ENCODE measurements around the gene INVS. TPM values are rescaled to one million over a fixed set of nuclear protein-coding genes. Genes with fewer than 3 reads are reported as not detected.

Gene INVS
- total and polyA plus RNA-seq, 4 donors = 5.7 to 28.1 (median 10.0) TPM

- H3K4me1 ChIP-seq (ENCODE audit: control insufficient read depth in 4 of 4, insufficient read depth in 4 of 4, low read length in 3 of 4) = peaks cover 0 to 6% (median 3%) of the 10 kb centered on the region in 4 donors
Measured at GRCh38 chr9:100083448-100084127, 15.5 kb upstream of the INVS start.

More at GRCh38 chr9:100083448-100084127, 15.5 kb upstream of the INVS start:
- TF ChIP-seq ATF3 (IDR thresholded peaks at IDR 0.05) (no peak), NR2F2 (IDR thresholded peaks at IDR 0.05) (no peak), REST (IDR thresholded peaks at IDR 0.05) (no peak), CTCF (IDR thresholded peaks at IDR 0.05; ENCODE audit: low read depth, low read length, missing input control) (no peak), ZBTB33 (IDR thresholded peaks at IDR 0.05) (no peak), JUND (IDR thresholded peaks at IDR 0.05) (no peak), RAD21 (IDR thresholded peaks at IDR 0.05) (no peak), MAX (IDR thresholded peaks at IDR 0.05) (no peak), EGR1 (IDR thresholded peaks at IDR 0.05; ENCODE audit: low read depth in 2 of 2) (no peak), GABPA (IDR thresholded peaks at IDR 0.05 in 1 of 2, conservative IDR thresholded peaks at IDR 0.05 in 1 of 2) (no peak)
- no peak overlapping the region for H3K4me3 ChIP-seq (ENCODE audit: low read depth in 1 of 3, low read length in 3 of 3)
- no peak for DNase-seq (ENCODE audit: low spot score)
- 82% methylated on average over 5 of the region's 5 CpGs for WGBS
- H3K27me3 ChIP-seq (ENCODE audit: control insufficient read depth in 4 of 4, insufficient read depth in 4 of 4, low read length in 3 of 4) = no peaks in the 10 kb centered on the region
- no peaks in the 10 kb centered on the region for H3K9me3 ChIP-seq (ENCODE audit: control insufficient read depth in 4 of 4, low read length in 3 of 4)
- H3K27ac ChIP-seq (ENCODE audit: low read depth in 1 of 2, low read length in 2 of 2) = no peak overlapping the region
- no peak overlapping the region for H3K9ac ChIP-seq (ENCODE audit: low read depth in 1 of 2, low read length in 2 of 2)
- no peaks in the 10 kb centered on the region for H3K36me3 ChIP-seq (ENCODE audit: control insufficient read depth in 4 of 4, insufficient read depth in 3 of 4, low read depth in 1 of 4, low read length in 3 of 4)

Measured in liver (tissue), 9 donors.